HTERT RPE-1 (cell line): ENCODE results near the gene PCGF3.
"Not testable (repeated sequence)": the region's sequence is repeated elsewhere in the genome, so short reads cannot be mapped to it uniquely, and the experiment has no call there.

Experiments used
- in situ Hi-C: fragments of 300-500 bp; cut with MboI; formaldehyde crosslinking; loops from 4 replicates; pipeline ENCODE4 v1.14.3; 2020; ENCODE audit warnings: low sequenced_read_pairs

PCGF3 gene

DNA sequence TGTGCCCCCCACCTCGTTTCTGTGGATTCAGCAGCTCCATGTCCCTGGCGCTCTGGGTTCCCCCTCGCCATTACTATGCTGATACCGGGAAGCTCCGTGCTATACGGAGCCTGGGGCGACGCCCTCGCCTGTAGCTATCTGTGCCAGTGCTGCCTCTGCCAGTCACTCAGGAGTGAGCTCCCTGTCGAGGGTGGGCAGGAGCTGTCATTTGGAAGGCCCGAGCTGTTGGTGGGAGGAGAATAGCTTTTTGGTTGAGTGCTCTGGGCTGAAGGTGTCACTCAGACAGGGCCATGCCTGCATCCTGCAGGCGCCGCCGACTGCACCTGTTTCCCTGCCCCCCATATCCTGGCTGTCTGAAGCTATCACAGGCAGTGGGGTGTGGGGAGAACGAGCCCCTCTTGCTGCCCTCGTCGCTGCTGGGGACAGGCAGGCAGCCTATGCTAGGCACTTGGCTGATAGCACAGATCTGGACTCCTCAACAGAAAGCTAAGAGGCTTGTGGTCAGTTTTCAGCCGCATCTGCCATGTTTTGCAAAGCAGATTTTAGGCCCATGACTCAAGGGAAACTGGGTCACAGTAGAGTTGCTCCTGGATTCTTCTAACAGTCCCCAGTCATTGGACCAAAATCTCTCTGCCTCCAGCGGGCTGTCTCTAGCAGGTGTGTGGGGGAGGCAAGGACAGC lies 88.4 kb downstream of the PCGF3 start:
- in situ Hi-C loops, result no loop called here

DNA sequence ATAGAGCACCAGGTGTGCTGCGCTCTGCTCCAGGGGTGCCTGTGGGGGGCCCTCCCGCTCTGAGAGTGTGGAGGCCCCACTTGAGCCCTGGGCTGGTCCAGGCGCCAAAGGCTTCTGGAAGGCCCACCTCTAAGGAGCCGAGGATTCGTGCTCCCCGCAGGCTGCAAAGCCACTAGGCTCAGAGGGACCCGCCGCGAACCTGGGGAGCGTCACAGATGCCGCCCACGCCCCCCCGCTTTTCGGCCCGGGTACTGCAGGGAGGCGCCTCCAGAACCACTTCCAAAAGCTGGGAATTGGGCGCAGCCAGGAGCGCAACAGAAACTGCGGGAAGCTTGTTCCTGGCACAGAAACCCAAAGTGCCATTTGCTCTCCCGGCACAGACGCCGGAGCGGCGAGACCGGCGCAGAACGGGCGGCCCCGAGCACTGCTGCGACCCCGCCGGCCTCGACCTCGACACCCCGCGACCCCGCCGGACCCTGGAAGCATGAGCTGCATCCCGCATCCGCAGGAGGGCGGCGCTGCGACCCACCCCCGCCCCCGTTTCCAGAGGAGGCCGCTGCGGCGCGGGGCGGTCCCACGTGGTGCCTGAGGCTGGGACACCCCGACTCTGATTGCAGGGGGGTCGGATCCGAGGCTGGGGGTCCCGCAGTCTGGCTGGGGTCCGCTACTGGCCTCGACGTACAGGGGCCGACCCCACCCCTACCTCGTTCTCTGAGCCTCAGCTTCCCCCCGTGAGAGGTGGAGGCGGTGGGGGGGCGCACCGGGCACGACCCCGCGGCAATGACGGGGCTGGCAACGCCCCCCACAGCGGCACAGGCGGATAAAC lies 89.5 kb downstream of the PCGF3 start:
- in situ Hi-C loops, result no loop called here

DNA sequence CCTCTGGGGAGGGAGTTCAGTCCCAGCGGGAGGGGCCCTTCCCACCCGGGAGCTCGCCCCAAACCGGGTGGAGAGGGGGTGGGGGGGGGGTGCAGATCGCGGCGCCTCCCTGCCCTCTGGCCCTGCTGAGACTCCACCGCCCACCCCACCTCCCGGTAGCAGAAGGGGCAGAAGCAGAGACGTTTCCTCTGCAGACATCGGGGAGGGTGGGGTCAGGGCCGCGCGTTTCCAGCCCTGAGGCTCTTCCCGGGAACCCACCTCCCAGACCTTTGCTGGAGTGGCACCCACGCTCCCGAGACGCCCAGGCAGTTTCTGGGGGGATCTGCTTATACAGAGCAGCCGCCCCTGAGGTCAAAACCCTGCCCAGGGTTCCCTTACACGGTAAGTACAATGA lies 90.1 kb downstream of the PCGF3 start:
- in situ Hi-C loops, result no loop called here

DNA sequence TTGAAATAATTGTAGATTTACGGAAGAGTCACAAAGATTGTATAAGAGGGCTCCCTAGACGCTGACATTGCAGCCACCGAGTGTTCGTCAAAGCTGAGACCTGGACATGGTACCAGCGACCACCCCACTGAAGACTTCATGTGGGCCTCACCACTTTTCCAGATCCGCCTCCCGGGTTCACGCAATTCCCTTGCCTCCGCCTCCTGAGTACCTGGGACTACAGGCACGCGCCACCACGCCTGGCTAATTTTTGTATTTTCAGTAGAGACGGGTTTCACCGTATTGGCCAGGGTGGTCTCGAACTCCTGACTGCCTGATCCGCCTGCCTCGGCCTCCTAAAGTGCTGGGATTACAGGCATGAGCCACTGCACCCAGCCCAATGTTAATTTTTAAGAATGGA lies 90.6 kb downstream of the PCGF3 start:
- in situ Hi-C loops, result no loop called here

DNA sequence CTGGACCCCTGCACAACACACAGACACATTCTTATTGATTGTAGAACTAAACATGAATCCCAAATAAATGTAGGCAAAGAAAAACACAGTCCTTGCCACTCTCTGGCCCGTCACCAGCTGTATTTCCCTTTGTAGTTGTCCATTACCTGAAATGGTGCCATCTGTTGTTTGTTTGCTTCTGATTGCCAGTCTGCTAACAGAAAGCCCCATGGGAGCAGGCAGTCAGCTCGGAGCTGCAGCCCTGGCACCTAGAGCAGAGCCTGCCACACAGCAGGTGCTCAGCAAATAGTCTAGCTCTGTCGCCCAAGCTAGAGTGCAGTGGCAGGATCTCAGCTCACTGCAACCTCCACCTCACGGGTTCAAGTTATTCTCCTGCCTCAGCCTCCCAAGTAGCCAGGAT lies 91.4 kb downstream of the PCGF3 start:
- in situ Hi-C loops, result no loop called here

DNA sequence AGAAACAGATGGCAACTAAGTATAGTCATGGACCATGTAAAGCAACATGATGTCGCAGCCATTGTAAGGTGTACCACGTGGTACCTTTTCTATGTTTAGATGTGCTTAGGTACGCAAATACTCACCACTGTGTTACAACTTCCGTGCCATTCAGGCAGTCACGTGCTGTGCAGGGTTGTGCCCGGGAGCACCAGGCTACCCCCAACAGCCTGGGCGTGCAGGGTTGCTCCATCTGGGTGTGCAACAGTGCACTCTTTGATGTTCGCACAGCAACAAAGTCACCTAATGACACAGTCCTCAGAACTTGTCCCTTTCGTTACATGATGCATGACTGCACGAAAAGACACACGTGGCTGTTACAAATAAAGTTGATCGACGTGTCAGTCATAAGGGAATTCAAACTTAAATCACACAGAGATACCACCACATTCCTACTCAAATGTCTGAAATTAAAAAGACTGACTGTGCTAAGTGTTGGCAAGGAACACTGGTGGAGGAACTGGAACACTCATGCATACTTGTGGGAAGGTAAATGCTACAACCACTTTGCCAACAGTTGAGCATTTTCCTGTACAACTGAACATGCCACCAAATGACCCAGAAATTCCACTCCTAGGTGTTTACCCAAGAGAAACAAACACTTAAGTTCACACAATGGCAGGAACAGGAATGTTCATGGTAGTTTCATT lies 95.9 kb downstream of the PCGF3 start:
- in situ Hi-C loops, result no loop called here

DNA sequence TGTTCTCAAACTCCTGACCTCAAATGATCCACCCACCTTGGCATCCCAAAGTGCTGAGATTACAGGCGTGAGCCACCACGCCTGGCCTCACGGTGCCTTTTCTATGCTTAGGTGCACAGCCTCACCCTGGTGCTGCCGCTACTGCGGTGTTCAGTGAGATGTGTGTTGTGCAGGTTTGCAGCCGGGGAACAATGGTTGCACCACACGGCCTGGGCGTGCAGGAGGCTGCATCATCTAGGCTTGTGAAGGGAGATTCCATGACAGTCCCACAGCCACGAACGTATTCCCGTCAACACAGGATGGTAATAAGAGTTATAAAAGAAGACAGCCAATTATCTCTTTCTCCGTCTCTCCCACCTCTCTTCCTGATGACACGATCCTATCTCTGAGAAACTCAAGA lies 98.3 kb downstream of the PCGF3 start:
- in situ Hi-C loops, result no loop called here

DNA sequence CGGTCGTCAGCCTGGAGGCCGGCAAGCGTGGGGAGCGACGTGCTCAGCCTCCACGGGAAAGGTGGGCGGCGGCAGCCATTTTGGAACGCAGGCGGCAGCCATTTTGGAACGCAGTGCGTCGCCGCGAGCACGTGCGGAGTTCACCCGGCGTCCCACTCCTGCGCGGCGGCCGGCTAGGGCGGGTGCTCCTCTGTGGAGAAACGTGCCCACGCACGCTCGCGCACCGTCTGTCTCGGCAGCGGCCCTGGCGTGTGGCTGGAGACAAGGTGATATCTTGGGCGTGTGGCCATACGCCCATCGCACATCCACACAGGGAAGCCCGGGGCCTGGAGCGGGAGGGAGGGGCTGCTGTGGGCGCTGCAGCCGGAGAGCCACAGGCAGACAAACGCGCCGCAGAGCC lies 99.2 kb downstream of the PCGF3 start:
- in situ Hi-C loops, result no loop called here

DNA sequence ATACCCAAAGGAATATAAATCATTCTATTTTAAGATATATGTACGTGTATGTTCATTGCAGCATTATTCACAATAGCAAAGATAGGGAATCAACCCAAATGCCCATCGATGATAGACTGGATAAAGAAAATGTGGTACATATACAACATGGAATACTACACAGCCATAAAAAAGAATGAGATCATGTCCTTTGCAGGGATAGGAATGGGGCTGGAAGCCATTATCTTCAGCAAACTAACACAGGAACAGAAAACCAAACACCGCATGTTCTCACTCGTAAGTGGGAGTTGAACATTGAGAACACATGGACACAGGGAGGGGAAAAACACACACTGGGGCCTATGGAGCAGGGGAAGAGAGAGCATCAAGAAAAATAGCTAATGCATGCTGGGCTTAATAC lies 101.3 kb downstream of the PCGF3 start:
- in situ Hi-C loops, result not testable (repeated sequence)

DNA sequence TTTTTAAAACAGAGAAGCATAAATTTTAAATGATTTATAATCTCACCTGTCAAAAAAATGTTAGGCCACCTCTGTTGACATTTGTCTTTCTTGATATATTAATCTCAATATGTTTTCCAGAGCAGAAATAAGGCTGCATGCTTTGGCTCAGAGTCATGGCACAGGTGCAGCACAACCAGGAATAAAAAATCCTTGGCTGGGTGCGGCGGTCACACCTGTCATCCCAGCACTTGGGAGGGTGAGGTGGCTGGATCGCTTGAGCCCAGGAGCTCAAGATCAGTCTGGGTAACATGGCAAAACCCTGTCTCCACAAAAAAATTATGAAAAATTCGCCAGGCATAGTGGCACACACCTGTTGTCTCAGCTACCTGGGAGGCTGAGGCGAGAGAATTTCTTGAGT lies 102.2 kb downstream of the PCGF3 start:
- in situ Hi-C loops, result no loop called here

DNA sequence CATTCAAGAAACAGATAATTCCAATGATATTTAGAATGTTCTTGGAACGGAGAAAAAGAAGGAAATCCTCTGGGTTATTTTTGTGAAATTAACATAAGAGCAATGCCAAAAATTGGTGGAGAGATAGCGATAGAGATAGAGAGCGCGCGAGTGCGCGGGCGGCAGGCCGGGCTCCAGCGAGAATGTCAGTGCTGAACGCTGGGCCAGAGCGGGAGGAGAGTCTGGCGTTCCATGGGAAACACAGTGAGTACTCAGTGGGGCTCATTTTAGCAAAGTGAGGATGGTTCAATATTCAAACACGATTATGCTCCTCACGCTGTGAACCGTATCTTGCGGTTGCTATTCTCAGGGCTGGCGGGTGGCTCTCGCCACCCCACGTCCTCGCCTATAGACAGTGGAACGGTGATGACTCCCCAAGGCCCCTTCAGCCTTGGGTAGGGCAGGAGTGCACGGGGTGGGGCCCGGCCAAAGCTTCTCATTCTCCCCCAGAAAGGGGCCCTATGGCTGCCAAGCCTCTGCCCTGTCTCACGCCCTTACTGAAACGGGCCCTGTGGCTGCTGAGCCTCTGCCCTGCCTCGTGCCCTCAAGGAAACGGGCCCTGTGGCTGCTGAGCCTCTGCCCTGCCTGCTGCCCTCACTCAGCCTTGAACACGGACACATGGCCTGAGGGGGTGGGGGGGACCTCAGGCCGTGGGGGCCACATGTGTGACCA lies 103.4 kb downstream of the PCGF3 start:
- in situ Hi-C loops, result no loop called here

DNA sequence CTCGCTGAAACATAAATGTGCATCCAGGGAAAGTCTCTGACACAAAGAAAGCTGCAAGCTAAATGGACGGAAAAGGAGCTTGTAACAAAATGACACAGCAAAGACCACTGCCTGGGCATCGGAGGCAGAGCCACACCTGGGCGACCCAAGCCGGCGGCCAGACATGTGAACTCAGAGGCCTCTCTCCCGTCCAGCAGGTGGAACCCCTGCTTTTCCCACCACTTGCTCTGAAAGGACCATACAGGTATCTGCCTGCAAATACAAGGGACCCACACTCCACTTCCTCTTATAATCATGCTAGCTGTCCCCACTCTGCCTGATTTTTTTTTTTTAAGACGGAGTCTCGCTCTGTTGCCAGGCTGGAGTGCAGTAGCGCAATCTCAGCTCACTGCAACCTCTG lies 108.3 kb downstream of the PCGF3 start:
- in situ Hi-C loops, result no loop called here

DNA sequence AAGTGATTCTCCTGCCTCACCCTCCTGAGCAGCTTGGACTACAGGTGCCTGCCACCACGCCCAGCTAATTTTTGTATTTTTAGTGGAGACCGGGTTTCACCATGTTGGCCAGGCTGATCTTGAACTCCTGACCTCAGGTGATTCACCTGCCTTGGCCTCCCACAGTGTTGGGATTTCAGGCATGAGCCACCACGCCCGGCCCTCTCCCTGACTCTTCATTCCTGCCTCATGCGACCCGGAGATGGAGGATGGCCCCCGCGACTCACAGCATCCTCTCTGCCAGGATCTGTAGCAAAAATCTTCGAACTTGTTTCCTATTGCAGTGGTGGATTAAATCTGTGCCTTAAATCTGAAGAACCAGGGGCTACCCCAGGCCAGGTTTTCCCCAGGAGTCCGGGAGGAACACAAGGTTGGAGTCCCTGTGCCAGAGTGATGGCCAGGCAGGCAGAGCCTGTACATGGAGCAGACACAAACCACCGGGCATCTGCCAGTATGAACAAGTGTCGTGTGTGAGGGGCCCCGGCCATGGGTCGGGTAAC lies 108.7 kb downstream of the PCGF3 start:
- in situ Hi-C loops, result no loop called here

DNA sequence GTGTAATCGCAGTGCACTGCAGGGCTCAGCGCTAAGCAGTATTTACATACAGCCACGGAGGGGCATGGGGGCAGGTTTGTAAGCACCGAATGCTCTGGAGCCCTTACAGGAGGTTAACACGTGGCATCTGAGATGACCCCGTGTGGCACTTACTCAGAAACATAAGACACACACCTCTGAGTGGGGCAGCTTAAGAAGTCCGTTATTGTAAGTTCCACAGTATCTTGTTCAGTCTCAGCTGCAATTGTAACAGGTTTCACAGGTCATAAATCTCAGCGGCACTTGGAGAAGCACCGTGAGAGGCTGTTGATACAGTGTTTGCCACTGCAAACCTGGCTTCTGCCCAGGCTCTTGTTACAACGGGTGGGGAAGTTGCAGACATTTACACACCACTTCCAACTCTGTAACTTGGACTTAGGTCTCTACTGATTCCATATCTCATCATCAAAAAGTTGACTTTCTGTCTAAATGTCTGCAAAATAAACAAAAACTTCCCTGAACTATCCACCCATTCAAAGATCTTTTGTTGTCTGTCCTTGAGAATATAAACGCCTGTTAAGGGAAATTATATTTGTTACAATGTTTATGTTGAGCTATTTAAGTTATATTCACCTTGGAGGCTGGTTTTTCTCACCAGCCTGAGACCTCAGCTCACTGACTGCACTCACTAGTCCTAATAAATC lies 110.0 kb downstream of the PCGF3 start:
- in situ Hi-C loops, result no loop called here

DNA sequence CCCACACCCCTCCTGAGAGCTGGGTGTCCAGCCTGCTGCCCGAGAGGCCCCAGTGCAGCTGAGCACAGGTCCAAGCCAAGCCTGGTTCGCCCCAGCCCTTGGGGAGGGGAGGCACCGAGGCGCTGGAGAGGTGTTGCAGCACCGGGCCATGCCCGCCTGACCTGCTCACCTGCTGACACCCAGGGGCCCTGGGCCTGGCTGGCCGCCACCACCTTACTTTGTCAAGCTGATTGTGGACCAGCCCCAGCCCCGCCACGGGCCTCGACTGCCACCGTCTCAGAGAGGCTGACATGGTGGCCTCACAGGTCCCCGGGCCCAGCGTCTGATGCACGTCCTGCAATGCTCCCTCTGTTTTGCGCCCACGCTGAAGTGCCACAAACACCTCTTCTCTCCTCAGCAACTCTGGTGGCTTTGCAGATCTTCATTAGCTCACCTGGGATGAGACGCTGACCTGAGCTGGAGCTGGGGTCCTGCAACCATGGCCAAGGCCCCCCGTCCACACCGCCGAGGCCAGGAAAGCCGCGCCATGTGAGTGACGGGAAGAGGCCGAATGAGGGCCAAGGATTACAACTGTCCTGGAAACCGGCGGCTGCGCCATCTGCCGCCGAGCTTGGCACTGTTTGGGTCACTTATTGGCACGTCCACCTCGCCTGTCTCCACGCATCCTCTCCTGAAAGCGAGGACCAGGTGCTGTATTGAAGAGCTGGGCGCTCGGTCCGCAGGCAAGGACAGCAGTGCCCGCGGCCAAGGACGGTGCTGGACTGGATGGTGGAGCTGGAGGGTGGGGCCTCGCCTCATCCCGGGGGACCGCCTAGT lies 112.7 kb downstream of the PCGF3 start:
- in situ Hi-C loops, result no loop called here

DNA sequence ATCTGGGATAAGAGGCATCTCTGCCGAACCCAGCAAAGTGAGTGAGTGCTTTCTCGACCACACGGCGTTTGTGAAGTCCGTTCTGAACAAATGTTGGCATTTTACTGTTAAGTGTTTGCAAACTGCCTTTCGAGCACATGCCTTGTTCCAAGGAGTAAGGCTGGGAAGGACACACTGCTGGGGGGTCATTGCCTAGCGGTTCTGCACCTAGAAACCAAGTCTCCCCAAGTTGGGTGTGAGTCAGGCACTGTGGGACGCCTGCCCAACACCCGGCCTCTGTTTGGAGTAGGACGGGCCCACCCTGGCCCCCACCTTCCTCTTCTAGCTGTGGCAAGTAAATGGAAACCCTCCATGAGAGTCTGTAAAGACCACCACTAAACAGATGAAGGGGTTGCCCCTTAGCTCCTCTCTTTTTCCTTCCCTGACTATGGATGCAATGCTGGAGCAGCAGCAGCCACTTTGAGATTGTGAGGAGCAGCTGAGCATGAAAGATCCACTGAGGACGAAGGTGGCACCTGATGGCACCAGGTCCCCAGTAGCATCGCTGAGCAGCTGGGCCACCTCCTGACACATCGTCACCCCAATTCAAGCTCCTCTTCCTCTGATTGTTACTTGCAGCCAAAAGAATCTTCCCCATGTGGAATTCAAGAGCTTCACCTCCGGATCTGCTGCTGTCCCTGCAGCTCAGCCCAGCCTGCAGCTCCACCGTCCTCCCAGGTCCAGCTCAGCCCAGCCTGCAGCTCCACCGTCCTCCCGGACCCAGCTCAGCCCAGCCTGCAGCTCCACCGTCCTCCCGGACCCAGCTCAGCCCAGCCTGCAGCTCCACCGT lies 114.0 kb downstream of the PCGF3 start:
- in situ Hi-C loops, result no loop called here
